Cardiac septum (tissue), 1 donor: ENCODE data around the gene PDSS1. TPM values are rescaled to one million over a fixed set of nuclear protein-coding genes. Genes with fewer than 3 reads are reported as not detected.

Experiments
- DNase-seq: peaks from one replicate; pipeline ENCODE4 v3.0.0-alpha.2; 2020; ENCODE audit warnings: low spot score
- intact Hi-C: fragments of 100-400 bp; cut with DNase I; formaldehyde crosslinking; loops from one replicate; pipeline ENCODE4 v1.14.0; 2022
- total RNA-seq: library from RNA; stranded (reverse); fragmentation: NEBNext Ultra II Directional; extraction: Animal tissue kit (Norgen Biotek cat#: 25700); gene quantifications from one replicate; pipeline ENCODE4 v1.2.1, GENCODE V29; 2021
- donor health status: DM: no; HTN: no; CAD: no.

Gene PDSS1
- total RNA-seq, 1 donor from 2014 or later, result 6.4 TPM

GRCh38 chr10:26696786-26697162 is 727 bp upstream of the PDSS1 start:
- DNase-seq, result no peak
- intact Hi-C loops, result loop anchor here (1.0 kb wide), 1 partner anchor 164 kb away; the partner anchor contains the start of gene ABI1

GRCh38 chr10:26697922-26698608 is 564 bp downstream of the PDSS1 start:
- no peak for DNase-seq
- intact Hi-C loops, result loop anchor here (1.0 kb wide), 1 partner anchor 162 kb away; the partner anchor contains the start of gene ABI1

- intact Hi-C loops, result no loop called here
- no peak for DNase-seq
Observed at GRCh38 chr10:26698909-26699308, 1.4 kb downstream of the PDSS1 start.

- no peak for DNase-seq
- intact Hi-C loops, result no loop called here
Observed at GRCh38 chr10:26699631-26700030, 2.1 kb downstream of the PDSS1 start.

GRCh38 chr10:26700884-26701630 is 3.6 kb downstream of the PDSS1 start:
- DNase-seq, result no peak
- intact Hi-C loops, result no loop called here

- intact Hi-C loops, result no loop called here
- DNase-seq, result no peak
Observed at GRCh38 chr10:26703096-26703495, 5.6 kb downstream of the PDSS1 start.

GRCh38 chr10:26703974-26704373 is 6.5 kb downstream of the PDSS1 start:
- intact Hi-C loops, result no loop called here
- DNase-seq, result no peak

GRCh38 chr10:26706206-26706605 is 8.7 kb downstream of the PDSS1 start:
- DNase-seq, result no peak
- intact Hi-C loops, result no loop called here

GRCh38 chr10:26706936-26707335 is 9.4 kb downstream of the PDSS1 start:
- intact Hi-C loops, result no loop called here
- DNase-seq, result no peak

- intact Hi-C loops, result no loop called here
- DNase-seq, result no peak
Observed at GRCh38 chr10:26711324-26711723, 13.8 kb downstream of the PDSS1 start.

- DNase-seq, result no peak
- intact Hi-C loops, result no loop called here
Observed at GRCh38 chr10:26714415-26715136, 17.1 kb downstream of the PDSS1 start.

- no peak for DNase-seq
- intact Hi-C loops, result no loop called here
Observed at GRCh38 chr10:26715137-26715487, 17.6 kb downstream of the PDSS1 start.

GRCh38 chr10:26717476-26717875 is 20.0 kb downstream of the PDSS1 start:
- DNase-seq, result no peak
- intact Hi-C loops, result no loop called here

GRCh38 chr10:26721561-26721960 is 24.1 kb downstream of the PDSS1 start:
- intact Hi-C loops, result no loop called here
- DNase-seq, result no peak

- no peak for DNase-seq
- intact Hi-C loops, result no loop called here
Observed at GRCh38 chr10:26723016-26723415, 25.5 kb downstream of the PDSS1 start.

GRCh38 chr10:26725837-26726727 is 28.6 kb downstream of the PDSS1 start:
- intact Hi-C loops, result loop anchor here (2.0 kb wide), 1 partner anchor 157 kb away; no protein-coding TSS in a partner anchor
- no peak for DNase-seq

GRCh38 chr10:26727005-26727404 is 29.5 kb downstream of the PDSS1 start:
- DNase-seq, result no peak
- intact Hi-C loops, result loop anchor here (2.0 kb wide), 1 partner anchor 156 kb away; no protein-coding TSS in a partner anchor

- DNase-seq, result no peak
- intact Hi-C loops, result no loop called here
Observed at GRCh38 chr10:26728957-26729356, 31.5 kb downstream of the PDSS1 start.

GRCh38 chr10:26729395-26729794 is 31.9 kb downstream of the PDSS1 start:
- intact Hi-C loops, result no loop called here

GRCh38 chr10:26730552-26730951 is 33.1 kb downstream of the PDSS1 start:
- intact Hi-C loops, result no loop called here
- no peak for DNase-seq

More at GRCh38 chr10:26729395-26729794, 31.9 kb downstream of the PDSS1 start:
- DNase-seq, result no peak
